Neural progenitor cell (in vitro differentiated cells): ENCODE measurements around the gene PBX1.

Experiments
- EZH2phosphoT487 ChIP-seq: fragments of 200-600 bp; sonication (generic); IDR thresholded peaks from 2 replicates; pipeline ENCODE4 v1.6.1; 2017; ENCODE audit warnings: antibody characterized with exemption
- TF ChIP-seq, protein P1 (sequence below): fragments of 200-600 bp; sonication (generic); IDR thresholded peaks from 2 replicates; pipeline ENCODE4 v1.5.1; 2017; ENCODE audit warnings: antibody characterized with exemption, mild to moderate bottlenecking

DNA sequence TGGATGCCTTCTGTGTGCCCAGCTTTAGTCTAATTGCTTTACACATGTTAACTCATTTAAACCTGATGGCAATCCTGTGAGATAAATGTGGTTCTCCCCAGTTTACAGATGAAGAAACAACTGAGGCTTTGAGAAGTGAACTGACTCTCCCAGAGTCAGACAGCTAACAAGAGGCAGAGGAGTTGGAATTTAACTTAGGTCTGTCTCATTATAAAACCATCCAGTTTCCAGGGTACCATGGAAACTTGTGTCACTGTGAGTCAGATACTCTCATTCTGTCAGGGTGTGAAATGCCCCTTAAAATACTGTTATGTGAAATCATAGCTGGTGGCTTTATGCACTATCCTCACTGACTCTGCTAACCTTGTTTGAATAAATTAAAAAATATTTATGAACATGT, 206.6 kb downstream of the PBX1 start:
- TF ChIP-seq EZH2phosphoT487: no peak
- TF ChIP-seq, protein P1, sequence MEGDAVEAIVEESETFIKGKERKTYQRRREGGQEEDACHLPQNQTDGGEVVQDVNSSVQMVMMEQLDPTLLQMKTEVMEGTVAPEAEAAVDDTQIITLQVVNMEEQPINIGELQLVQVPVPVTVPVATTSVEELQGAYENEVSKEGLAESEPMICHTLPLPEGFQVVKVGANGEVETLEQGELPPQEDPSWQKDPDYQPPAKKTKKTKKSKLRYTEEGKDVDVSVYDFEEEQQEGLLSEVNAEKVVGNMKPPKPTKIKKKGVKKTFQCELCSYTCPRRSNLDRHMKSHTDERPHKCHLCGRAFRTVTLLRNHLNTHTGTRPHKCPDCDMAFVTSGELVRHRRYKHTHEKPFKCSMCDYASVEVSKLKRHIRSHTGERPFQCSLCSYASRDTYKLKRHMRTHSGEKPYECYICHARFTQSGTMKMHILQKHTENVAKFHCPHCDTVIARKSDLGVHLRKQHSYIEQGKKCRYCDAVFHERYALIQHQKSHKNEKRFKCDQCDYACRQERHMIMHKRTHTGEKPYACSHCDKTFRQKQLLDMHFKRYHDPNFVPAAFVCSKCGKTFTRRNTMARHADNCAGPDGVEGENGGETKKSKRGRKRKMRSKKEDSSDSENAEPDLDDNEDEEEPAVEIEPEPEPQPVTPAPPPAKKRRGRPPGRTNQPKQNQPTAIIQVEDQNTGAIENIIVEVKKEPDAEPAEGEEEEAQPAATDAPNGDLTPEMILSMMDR: no peak
